Panc1 (cell line): Measurements from ENCODE around the gene TTC39B. TPM values are rescaled to one million over a fixed set of nuclear protein-coding genes. Genes with fewer than 3 reads are reported as not detected.

Experiments used
- ATAC-seq: fragments of 200-7000 bp; cut with Tn5 transposase; 2 replicates; pipeline ENCODE4 v1.9.1; 2020; ENCODE audit warnings: mild to moderate bottlenecking, moderate library complexity
- BruUV-seq: library from RNA; stranded (reverse); fragments of 400-500 nt; replicated peaks from 2 replicates; lab custom pipeline; 2021; lab: Mats Ljungman, UMichigan
- CTCF ChIA-PET: fragments of 300-600 bp; sonication (Branson Sonifier 250); formaldehyde crosslinking; loops from one replicate; lab custom pipeline; 2022; ENCODE audit warnings: antibody characterized with exemption; lab: Charles Lee
- POLR2A ChIA-PET: fragments of 300-600 bp; sonication (Branson Sonifier 250); formaldehyde crosslinking; loops from one replicate; lab custom pipeline; 2022; ENCODE audit warnings: antibody characterized with exemption; lab: Charles Lee
- DNase-seq: peaks from one replicate; pipeline ENCODE4 v3.0.0-alpha.2; 2010; ENCODE audit warnings: low read depth, low spot score
- H3K27ac ChIP-seq: 2 replicates; pipeline ENCODE4 v1.5.1; 2011; ENCODE audit warnings: mild to moderate bottlenecking, low read length, inconsistent platforms
- H3K27me3 ChIP-seq: fragments of 200-500 bp; sonication (Bioruptor generic); 2 replicates; pipeline ENCODE4 v1.6.0; 2014; ENCODE audit warnings: low read length, inconsistent platforms; ENCODE audit not compliant: control insufficient read depth, insufficient read depth
- H3K36me3 ChIP-seq: fragments of 200-500 bp; sonication (Bioruptor generic); 2 replicates; pipeline ENCODE4 v1.5.1; 2014; ENCODE audit warnings: inconsistent platforms, mild to moderate bottlenecking, low read length, moderate library complexity; ENCODE audit not compliant: control insufficient read depth, insufficient read depth
- H3K4me1 ChIP-seq: 2 replicates; pipeline ENCODE4 v1.5.1; 2011; ENCODE audit warnings: inconsistent platforms, mild to moderate bottlenecking, low read length, moderate library complexity; ENCODE audit not compliant: control insufficient read depth, insufficient read depth
- H3K4me3 ChIP-seq, 2 experiments: 2 replicates each; pipeline ENCODE4 v1.5.1; 2011 to 2012; ENCODE audit warnings: low read depth in 2 of 2, low read length in 2 of 2, mild to moderate bottlenecking in 2 of 2, inconsistent platforms in 1 of 2, moderate library complexity in 1 of 2
- H3K9me3 ChIP-seq: fragments of 200-500 bp; sonication (Bioruptor generic); 2 replicates; pipeline ENCODE4 v1.5.1; 2014; ENCODE audit warnings: low read depth, mild to moderate bottlenecking, inconsistent platforms, low read length, moderate library complexity; ENCODE audit not compliant: control insufficient read depth, insufficient read depth
- CTCF ChIP-seq: fragments of 450-650 bp; IDR thresholded peaks from 2 replicates; pipeline ENCODE4 v1.5.1; 2017; ENCODE audit warnings: mild to moderate bottlenecking
- POLR2AphosphoS5 ChIP-seq: IDR thresholded peaks from 2 replicates; pipeline ENCODE4 v1.6.1; 2012; ENCODE audit warnings: mild to moderate bottlenecking, low read depth, low read length, moderate library complexity
- REST ChIP-seq, 2 experiments: IDR thresholded peaks; 2 replicates each; pipeline ENCODE4 v1.6.1; 2011 to 2012; ENCODE audit warnings: low read depth in 2 of 2, control low read depth in 1 of 2, low read length in 1 of 2, mild to moderate bottlenecking in 1 of 2, moderate library complexity in 1 of 2; ENCODE audit not compliant: insufficient read depth in 1 of 2
- SIN3A ChIP-seq: IDR thresholded peaks from 2 replicates; pipeline ENCODE4 v1.6.1; 2012; ENCODE audit warnings: low read depth, mild to moderate bottlenecking, low read length, moderate library complexity, borderline replicate concordance; ENCODE audit not compliant: insufficient read depth
- TCF7L2 ChIP-seq: IDR thresholded peaks from 2 replicates; pipeline ENCODE4 v1.6.1; 2011; ENCODE audit warnings: mild to moderate bottlenecking, low read depth, low read length, inconsistent platforms
- in situ Hi-C: cut with HindIII; loops from 2 replicates; pipeline ENCODE4 v1.10.0; 2016; ENCODE audit warnings: low sequenced_read_pairs, low pct_unique_long_range_greater_than_20kb
- intact Hi-C: fragments of 100-400 bp; cut with micrococcal nuclease; formaldehyde crosslinking; loops from one replicate; pipeline ENCODE4 v1.10.0; 2022; ENCODE audit not compliant: unreplicated experiment
- total RNA-seq: library from RNA; stranded (reverse); gene quantifications from one replicate; pipeline ENCODE4 v1.2.1, GENCODE V29; 2021; ENCODE audit not compliant: unreplicated experiment

Gene TTC39B
- total RNA-seq, 1 experiment from 2014 or later: 1.6 TPM

GRCh38 chr9:15163931-15164330 lies 143.1 kb downstream of the TTC39B start:
- H3K27me3 ChIP-seq: no peaks in the 10 kb centered on the region
- H3K27ac ChIP-seq: no peak overlapping the region
- intact Hi-C loops: no loop called here
- no peak for ATAC-seq
- H3K9me3 ChIP-seq: no peaks in the 10 kb centered on the region
- H3K36me3 ChIP-seq: no peaks in the 10 kb centered on the region
- in situ Hi-C loops: no loop called here
- no peak for TF ChIP-seq POLR2AphosphoS5
- no peak for TF ChIP-seq SIN3A
- no peak for TF ChIP-seq REST (IDR thresholded peaks at IDR 0.05; ENCODE audit: insufficient read depth in 1 of 2, low read depth in 2 of 2, low read length in 1 of 2)
- TF ChIP-seq CTCF: no peak
- TF ChIP-seq TCF7L2: no peak
- no TSS peak for BruUV-seq
- no peak overlapping the region for H3K4me3 ChIP-seq
- CTCF ChIA-PET: no interaction called here
- POLR2A ChIA-PET: no interaction called here
- DNase-seq: no peak
- no peaks in the 10 kb centered on the region for H3K4me1 ChIP-seq

GRCh38 chr9:15161753-15162152 lies 145.3 kb downstream of the TTC39B start:
- Histone ChIP-seq H3K4me1 (no peaks in the 10 kb centered on the region), H3K9me3 (no peaks in the 10 kb centered on the region), H3K36me3 (no peaks in the 10 kb centered on the region), H3K4me3 (no peak overlapping the region), H3K27ac (no peak overlapping the region), H3K27me3 (no peaks in the 10 kb centered on the region)
- ATAC-seq: no peak
- BruUV-seq: no TSS peak
- ChIA-PET CTCF (no interaction called here), POLR2A (no interaction called here)
- intact Hi-C loops: no loop called here
- in situ Hi-C loops: no loop called here
- DNase-seq: no peak
- no peak for TF ChIP-seq POLR2AphosphoS5
- no peak for TF ChIP-seq TCF7L2
- no peak for TF ChIP-seq CTCF
- TF ChIP-seq SIN3A: no peak
- TF ChIP-seq REST (IDR thresholded peaks at IDR 0.05; ENCODE audit: insufficient read depth in 1 of 2, low read depth in 2 of 2, low read length in 1 of 2): no peak
